NCI-H2196 (cell line): ENCODE data around the gene NCKAP5L.

ENCODE experiments used
- DNase-seq: peaks from one replicate; lab custom pipeline; 2025; ENCODE audit not compliant: unreplicated experiment; lab: John Stamatoyannopoulos, UW

The NCKAP5L gene

DNA sequence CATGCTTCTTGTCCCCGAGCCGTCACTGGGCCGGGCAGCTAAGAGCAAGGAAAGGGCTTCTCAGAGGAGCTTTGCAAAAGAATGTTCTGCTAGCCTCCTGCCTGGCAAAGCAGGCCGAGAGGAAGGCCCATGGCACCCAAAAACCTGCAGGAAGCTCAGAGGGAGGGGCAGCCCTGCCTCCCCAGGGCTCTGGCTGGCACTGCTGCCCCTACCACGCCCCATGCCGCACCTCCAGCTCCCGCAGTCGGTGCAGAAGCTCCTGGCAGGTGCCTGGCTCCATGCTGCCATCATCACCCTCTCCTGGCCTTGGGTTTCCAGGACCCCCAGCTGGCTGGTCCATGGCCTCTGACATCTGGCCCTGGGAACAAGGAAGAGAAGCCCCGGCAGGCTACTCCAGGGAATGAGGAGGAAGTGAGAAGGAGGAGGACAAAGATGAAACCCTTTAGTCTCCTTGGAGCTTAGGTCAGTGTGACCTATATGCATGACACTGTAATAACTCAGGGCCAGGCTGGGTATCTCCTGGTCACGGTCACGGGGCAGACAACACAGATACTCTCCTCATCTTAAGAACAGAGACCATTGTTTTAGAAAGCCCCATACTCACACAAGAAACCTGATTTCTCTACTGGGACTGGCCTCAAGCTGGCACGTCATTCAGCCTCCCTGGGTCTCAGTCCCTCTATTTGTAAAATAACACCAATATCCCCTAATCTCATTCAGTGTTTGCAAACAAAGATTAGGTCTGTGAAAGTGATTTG is 24.3 kb downstream of the NCKAP5L start:
- no peak for DNase-seq

DNA sequence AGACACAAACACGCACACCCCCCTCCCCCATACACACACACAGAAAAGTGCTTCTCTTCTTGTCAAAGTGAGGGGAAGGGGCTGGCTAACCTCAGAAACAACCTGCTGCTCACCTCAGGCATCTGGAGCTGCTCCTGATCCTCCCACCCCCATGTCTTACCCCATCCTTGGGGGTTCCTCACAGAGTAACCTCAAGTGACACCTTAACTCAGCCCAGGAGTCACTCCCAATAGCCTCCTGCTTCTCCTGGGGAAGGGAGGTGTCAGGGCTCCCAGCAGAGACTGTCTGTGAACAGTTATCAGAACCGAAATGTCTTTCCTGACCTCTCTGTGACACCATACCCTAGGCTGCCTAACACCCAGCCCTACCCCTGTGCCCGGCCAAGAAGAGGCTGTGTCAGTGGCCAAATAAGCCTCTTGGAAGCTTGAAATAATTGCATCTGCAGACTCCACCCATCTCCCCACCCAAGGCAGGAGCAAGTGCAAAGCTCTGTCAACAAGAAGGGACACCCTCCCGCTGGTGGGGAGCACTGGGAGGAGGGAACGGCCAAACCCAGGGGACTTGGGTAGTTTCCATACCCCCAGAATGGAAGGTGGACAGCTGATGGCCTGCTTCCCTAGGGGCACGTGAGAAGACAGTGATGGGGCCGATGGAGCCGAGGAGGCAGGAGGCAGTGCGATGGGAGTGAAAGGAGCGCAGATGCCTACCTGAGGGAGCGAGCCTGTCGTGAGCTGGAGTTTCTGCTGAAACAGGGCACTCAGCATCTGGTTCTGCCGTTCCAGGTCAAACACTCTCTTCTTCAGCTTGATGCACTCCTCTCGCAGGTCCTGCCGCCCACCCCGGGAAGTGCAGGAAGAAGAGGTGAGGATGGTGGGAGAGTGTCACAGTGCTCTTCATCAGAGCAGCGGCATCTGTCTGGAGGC is 26.8 kb downstream of the NCKAP5L start:
- no peak for DNase-seq

DNA sequence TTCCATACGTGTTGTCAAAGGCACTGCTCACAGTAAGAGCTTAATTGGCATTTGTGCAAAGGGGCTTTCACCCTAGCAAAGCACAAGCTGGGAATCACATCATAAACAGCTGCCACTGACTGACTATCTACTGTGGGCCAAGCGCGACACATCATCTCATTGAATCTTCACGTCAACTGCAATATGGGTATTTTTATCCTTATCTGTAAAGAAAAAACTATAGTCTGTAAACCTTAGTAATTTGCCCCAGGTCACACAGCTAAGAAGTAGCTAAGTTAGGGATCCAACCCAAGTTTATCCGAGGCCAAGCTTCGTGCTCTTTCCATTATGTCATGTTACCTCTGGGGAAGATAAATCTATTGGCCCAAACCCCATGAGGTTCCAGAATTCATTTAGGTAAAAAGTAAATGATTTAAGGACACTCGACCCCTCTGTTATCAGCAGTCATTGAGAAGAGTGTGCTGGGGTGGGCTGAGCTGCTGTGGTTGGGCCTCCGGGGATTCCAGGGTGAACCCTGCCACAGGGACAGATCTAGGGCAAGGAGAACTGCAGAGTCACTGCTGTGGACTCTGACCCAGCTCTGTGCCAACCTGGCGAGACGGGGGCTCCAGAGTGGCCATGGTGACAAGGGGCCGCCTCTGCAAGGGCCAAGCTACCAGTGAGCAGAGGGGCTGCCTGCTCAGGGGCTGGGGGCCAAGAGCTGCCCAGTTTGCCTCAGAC is 27.6 kb downstream of the NCKAP5L start:
- no peak for DNase-seq

DNA sequence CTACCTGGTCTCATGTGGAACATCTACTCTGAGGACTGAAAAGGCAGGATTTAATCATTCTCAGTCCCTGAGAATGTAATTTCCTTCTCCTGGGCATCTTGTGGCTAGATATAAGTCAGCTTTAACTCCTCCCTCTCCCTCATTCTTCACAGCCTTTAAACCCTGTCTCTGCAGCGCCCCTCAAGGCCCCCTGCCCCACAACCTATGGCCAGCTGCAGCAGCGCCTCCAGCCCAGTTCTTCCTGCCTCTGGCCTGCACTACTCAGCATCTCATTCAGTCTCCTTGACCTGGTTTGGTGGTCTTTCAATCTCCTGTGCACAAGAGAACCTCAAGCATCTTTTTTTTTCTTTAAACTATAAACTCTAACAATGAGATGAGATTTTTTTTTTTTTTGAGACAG is 29.3 kb downstream of the NCKAP5L start:
- DNase-seq, result no peak

DNA sequence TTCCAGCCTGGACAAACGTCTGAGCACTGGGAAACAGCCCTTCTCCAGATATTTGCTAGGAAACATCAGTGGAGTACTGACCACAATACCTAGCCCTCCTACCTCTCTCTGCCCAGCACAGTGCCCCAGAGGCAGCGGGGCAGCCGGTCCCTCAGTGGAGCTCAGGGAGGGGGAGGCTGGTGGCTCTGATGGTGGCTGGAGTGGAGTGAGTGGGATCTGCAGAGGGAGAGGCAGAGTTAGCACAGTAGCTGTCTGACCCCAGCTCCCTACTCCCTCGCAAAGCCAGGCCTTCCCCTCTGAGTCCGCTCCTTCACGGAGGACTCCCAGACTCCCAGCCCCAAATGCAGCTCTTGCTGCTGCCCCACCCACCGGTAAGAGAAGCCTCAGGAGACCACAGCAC is 30.0 kb downstream of the NCKAP5L start:
- DNase-seq, result no peak

DNA sequence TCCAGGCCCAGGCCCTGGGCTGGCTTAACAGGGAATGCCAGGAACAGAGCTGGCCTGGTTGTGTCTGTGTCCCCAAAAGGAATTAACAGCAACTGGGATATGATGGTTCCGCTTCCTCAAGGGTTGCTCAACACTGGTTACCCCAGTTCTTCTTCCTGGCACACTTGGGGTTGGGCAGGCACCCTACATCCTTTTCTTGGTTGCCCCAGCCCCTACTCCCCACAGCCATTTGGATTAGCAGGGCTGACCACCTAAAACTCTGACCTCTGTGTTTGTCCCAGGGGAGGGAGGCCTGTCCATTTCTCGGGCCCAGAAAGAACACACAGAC is 30.8 kb downstream of the NCKAP5L start:
- no peak for DNase-seq

DNA sequence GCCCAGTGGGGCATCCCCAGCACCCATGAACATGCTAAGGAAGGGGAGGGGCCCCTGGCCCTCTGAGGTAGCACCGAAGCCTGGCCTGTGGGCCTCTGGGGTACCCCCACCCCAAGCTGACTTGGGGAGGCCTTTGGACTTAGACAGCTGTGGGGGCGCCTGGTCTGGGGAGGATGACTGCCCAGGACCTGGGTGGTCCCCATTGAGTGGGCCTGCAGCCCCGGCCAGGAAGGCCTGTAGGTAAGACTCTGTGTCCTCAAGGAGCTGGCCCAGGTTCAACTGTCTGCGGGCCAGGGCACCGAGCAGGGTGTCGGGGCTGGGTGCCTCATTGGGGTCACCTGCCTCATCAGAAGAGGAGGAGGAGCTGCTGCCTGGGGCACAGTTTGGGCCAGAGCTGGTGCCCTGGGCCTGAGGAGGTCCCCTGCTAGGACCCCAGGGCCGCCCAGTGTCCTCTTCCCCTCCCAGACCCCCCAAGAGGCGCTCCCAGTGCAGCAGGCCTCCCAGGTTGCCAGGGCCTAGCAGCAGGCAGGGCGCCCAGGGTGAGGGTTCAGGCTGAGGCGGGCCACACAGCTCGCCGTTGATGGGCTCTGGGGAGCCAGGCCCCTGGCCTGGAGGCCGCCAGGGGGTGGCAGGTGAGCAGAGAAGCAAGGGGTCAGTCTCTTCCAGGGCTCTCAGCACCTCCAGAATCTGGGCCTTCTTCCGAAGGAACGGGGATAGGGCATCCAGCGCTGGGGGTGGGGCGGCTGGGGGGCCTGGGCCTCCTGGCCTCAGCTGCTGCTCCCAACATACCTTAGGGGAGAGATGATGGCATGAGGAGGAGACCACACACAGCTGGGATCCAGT is 31.4 kb downstream of the NCKAP5L start:
- no peak for DNase-seq

DNA sequence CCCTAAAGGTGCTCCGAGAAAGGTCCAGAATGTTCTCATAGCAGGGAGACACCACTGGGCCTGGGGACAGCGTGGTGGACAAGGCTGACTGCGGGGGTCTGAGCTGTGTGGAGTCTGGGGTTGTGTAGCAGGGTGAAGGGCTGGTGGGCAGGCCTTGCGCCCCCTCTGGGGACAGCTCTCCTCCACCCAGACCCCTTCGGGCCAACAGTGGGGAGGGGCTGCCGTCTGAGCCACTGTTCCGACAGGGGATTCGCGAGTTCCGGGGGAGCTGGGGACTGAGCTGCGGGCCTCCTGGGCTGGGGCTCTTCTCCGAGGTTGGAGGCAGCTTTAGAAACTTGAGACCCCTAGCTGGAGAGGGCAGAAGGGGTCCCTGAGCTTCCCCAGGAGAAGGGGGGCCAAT is 32.1 kb downstream of the NCKAP5L start:
- DNase-seq, result no peak

DNA sequence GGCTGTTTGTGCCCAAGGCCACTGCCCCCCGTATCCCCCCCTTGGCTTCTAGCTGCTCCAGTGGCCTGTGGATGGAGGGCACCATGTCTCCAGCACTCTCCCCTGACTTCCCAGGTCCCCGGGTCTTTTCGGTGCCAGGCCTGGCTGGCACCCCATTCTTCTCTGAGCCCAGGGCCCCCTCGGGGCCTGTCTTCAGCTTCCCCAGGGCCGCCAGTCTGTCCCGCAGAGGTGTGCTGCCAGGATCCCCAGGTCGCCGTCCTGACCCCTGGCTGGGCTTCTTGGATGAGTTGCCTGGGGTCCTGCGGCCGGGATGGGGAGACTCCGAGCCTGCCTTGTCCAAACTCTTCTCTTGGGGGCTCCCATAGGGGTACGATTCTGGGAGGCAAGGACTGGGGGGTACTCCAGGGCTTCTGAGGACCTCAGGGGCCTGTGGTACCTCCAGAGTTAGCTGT is 32.5 kb downstream of the NCKAP5L start:
- no peak for DNase-seq

DNA sequence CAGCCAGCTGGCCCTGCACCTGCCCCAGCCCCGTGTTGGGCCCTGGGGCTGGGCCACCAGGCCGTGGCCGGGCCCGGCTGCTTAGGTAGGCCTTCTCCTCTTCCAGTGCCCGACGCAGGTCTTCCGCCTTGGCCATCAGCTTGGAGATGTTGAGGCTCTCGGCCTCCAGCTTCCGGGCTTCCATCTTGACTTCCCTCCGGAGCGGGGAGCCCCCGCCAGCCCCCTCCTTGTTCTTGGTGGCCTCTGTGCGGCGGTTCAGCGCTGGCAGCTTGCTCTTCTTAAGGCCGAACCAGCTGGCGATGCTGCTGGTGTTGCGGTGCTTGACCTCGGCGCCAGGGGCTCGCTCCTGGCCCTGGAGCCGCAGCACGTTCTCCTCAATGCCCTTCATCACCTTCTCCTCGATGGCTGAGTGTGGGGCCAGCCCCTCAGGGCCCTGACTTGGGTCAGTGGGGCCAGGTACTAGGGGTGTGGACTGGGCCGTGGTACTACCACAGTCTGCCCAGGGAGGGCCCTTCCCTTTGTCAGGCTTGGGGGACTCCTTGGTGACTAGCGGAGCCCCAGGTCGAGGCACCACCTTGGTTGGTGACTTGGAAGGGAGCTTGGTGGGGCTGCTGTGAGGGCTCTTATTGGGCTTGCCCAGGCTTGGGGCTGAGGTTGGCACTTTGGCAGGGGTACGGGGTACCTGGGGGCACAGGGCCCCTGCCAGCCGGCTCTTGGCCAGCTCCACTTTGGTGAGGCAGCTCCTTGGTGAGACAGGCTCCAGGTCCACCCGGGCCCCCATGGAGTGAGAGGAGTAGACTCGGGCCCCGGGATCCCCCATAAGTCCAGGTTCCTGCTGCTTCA is 33.2 kb downstream of the NCKAP5L start:
- DNase-seq, result no peak

DNA sequence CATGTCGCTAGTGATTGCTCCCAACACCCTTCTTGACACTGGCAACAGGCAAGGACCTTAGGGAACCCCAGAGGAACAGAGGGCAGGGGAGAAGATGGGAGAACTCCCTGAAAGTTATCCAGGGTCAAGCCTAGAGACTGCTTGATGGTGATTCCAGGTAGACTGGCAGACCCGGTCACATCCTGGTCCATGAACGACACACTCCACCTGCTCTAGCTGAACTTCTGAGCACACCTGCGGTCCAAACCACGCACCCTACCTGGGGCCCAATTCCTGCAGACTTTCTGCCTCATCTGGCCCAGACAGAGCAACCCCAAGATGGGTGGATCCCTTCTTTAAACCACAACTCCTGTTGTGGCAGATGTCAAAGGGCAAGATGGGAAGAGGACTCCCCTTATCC is 34.2 kb downstream of the NCKAP5L start:
- DNase-seq, result no peak

DNA sequence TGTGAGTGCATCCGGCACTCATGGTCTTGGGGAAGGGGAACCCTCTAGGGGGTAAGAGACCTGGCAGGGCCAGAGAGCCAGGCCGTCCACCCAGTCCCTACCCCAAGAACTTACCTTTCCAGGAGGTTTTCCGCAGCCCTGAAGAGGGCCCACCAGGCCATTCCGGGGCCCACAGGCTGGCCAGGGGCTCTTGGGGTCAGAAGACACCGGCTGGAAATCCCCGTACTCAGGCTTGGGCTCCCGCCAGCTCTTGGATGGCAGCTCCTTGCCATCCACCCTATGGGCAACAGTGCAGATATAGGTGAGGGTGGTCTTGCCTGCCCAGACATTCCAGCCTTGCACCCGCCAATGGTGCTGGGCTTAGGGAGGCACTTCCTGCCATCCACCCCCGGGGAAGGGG is 34.6 kb downstream of the NCKAP5L start:
- DNase-seq, result no peak

DNA sequence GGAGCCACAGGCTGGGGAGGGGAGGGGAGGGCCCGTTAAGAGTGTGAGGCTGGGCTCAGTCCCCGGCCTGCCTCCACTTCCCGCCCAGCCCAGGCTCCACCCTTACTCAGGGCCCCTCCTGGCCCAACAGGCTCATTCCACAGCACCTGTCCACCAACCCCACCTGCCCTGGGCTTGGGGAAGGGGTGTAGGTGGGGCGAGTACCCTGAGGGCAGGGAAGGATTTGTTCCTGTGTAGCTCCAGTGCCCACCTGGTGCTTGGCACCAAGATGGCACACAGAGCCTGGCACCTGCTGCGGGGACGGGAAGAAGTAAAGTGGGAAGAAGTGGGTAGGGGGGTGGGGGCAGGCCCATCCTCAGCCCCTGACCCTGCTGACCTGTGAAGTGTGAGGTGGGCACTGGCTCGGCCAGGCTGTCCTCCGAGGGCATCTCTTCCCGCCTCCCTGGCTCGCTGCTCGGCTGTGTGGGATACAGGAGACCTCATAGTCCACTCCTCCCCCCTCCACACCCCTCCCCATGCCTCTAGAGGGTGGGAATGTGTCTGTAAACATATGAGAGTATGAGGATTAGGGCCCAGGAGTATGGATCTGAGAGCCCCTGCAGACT is 35.1 kb downstream of the NCKAP5L start:
- DNase-seq, result no peak

DNA sequence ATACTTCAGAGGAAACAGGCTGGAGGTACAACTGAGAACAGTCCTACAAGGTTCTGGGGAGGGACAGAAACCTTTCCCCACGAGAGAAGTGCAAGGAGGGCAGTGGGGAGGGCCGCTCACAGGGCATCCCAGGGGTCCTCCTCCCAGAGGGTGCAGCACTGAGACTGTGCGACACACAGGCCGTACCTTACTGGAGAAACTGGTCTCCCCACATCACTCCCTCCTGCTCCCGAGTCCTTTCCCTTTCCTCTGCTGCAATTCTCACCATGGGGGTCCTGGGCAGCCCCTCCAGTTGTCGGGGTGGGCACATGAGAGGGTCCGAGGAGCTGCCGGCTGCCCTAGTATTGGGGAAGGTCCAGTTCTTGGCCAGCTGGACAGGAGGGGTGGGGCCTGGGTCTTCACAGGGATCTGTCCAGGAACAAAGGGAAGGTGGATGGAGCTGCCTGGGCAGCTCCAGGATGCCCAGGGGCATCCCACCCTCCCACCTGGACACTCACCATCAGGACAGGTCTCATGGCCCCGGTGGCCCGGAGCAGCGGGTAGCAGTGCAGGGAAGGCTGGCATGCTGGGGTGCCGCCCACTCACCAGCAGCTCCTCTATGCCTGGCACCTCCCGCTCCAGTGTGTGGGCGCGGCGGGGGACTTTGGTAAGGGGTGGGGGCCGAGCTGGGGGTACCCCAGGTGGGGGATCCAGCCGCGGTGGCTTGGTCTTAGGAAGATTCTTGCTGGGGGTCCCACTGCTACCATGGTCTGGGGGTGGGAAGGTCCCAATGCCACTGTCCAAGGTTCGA is 35.8 kb downstream of the NCKAP5L start:
- no peak for DNase-seq

DNA sequence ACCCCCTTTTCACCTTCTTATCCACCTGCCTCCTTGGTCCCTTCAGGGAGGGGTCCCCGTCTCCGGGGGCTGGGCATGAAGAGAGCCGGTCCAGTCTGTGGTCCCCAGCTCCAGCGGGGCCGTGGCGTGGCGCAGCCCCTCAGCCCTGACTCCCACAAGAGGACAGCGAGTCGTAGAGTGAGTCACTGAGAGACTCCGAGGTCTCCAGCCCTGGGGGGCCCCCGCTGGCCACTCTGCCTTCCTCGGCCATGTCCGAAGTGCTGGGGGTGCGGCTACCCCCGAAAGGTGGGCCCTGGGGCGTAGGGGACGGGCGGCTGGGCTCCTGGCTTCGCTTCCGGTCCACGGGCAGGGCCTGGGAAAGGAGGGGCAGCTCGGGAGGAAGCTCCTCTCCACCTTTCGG is 36.5 kb downstream of the NCKAP5L start:
- DNase-seq, result no peak

DNA sequence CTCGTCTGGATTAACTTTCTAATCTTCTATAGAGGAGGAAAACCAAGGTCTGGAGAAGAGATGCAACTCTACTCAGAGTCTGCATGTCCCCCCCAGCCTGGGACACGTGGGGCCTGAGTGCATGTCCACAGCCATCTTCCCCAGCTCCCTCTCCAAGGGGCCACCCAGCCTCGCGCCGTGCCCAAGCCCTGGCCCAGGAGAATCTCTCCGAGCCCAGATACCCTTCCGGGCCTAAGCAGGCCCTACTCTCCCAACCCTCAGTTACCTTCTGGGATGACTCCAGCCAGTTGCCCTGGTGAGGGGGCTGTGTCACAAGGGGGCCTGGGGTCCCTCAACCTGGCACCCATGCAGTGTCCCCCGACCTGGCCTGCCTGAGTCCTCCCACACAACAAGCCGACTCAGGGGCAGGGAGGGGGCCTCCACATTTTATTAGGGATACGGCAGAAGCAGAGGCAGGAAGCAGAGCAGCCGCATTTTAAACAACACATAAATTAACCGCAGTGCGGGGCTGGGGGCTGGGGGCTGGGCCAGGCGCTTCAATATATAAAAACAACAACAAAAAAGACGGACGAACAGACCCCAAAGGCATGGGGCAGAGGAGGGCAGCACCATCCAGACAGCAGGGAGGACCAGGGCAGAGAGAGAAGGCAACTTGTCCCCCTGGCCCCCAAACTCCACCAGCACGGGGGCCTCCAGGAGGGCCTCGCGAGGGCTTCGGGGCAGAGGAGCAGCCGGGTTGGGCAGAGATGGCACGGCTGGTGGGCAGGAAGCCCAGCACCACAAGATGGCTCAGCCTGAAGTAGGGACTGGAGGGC is 37.3 kb downstream of the NCKAP5L start:
- DNase-seq, result no peak

DNA sequence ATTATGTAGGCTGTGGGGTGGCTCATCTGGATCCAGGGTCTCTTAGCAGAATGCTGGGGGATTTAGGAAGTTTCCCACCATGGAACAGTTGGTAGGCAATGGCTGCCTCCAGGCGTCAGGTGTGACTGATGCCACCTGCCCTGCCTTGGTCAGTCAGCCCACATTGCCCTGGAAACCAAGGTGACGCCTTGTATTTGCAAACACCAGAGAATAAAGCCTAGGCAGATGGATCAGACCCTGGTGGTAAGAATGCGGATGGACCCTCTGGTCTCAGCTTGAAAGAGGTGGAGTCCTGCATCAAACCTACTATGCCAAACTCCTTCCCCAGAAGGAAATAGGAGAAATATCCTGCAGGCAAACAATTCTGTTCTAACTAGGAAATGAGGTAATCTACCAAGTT is 38.2 kb downstream of the NCKAP5L start:
- peak; percentile 37 for DNase-seq

DNA sequence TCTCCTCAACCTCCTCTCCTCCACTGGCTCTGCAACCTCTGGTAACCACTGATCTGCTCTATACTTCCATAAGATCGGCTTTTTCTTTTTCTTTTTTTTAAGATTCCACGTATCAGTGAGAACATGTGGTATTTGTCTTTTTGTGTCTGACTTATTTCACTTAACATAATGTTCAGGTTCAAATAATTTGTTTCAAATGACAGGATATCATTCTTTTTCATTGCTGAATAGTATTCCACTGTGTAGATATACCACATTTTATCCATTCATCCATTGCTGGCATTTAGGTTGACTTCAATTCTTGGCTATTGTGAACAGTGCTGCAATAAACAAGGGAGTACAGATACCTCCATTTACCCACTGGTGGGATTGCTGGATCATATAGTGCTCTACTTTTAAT is 40.5 kb downstream of the NCKAP5L start:
- DNase-seq, result no peak
